HuH-7.5 (cell line): Measurements from ENCODE around the gene EXT2.

ENCODE experiments used
- DNase-seq: peaks from one replicate; pipeline ENCODE4 v3.0.0; 2011; ENCODE audit warnings: low spot score

Gene EXT2

DNA sequence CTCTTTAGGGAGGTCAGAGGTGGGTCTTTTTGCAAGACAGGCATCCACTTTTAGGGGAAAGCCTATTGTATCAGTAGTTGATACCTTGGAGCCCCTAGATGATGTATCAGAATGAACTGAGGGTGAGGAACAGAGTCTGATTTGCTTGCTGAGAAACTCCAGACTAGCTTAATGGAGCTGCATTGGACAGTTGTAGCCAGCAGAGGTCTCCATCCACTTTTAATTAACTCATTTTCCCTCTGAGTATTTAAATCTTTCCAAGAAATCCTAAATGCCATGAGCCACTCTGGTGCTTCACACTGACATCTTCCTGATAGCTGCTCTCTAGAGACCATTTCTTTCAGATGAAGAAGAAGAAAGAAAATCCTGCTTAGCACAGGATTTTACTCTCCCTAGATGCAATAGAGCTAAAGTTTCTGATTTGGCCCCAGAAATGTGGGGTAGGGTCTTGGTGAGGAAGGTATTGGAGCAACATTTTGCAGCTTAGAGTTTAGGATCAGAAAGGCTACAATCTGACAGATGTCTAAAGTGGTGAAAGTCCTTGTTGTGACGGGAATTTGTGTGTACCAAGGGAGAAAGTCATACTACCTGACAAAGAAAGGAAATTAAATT lies 38.0 kb downstream of the EXT2 start:
- DNase-seq, result no peak

- DNase-seq, result no peak
These were observed 39.1 kb downstream of the EXT2 start for GRCh38 chr11:44134625-44135024.

DNA sequence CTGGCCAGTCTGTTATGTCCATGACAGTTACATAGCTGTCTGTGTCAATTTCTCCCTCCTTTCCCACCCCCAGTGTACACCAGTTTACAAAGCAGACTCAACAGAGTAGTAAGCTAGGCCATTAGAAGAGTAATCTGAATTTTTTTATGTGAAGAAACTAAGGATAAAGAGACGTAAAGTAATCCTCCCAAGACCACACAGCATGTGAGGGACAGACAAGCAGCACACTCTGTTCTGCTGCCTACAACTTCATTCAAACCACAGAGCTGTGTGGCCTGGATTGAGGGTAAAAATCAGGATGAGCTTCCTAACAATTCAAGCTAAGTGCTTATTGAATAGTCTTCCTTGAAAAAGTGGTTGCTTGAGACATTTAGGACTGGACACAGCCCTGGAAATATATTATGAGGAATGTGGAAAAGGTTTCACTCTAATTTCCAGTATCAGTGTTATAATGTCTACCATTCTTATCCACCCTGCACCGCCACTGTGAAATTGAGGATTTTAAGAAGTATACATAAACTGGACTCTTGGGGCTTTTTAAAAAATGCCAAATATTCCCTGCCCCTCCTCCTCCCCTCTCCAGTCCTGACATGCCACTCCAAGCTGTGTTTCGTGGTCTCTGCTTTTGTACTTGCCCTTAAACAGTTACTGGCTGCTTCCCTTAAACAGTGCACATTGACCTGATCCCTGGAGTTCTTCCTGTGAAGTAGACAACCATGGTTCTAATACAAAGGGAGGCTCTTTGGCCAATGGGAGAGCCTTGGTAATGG lies 40.9 kb downstream of the EXT2 start:
- no peak for DNase-seq

- DNase-seq, result no peak
These were observed 41.6 kb downstream of the EXT2 start for GRCh38 chr11:44137057-44137456.

DNA sequence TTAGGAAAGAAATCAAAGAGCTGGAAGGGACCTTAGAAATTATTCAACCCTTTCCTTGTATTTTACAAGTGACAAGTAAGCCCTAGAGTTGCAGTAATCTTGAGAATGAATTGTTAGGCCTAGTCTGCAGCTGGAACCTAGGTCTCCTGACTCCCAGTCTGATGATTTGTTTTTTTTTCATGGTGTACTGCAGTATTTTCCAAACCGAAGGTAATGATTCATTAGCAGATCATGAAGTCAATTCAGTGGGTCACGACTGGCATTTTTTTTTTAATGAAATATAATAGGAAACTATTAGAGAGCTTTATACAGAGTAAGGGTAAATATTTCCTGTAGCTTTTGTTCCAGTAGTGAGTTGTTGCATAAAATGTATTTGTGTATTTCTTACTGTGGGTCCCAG lies 42.8 kb downstream of the EXT2 start:
- no peak for DNase-seq

DNA sequence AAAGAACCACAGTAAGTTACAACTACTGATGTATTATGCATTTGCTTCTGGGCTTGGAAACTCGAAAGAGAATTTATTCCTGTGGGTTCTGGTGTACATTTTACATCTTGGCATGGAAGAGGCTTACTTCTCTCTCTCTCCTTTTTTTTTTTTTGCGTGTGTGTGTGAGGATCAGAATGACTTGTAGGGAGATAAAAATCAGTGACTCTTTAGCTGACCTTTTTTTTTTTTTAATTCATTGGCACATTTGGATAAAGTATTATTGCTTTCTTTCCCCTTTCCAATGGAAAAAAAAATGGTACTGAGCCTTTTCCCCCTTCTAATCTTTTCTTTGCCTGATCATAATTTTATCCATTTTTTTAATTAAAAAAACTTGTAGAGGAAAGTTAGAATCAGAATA lies 43.5 kb downstream of the EXT2 start:
- no peak for DNase-seq

DNA sequence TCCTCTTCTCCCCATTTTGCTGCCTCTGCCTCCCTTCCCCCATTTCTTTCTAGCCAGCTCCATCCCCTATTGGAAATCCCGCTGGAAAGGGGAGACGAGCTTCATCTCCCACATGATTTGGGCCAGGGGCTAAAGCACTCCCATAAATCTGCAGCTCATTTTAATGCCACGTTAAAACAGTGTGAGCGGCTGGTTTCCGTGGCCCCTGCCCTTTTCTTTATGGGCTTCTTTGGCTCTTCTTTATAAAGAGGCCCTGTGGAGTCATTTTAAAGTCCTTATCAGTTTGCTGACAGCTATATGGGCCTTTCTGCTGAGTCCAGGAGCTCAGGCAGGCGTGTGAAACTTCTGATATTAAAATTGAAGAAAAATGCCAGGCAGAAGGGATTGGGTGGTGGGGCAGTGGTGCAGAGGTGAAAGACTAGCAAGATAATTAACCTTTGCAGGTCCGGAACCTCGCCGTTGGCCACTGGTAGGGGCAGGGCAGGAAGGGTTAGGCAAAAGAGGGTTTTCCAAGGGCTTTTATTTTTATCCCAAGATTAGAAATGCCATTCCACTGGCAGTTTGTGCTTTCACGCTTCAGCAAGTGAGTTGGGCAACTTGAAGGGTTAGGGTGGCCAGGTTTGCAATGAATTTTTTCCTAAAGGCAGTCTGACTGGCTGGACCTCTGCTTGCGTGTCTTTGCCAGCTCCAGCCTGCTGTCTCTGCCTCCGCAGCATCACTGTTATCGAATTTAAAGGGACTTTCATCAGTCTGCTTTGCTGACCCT lies 44.3 kb downstream of the EXT2 start:
- DNase-seq, result no peak

- DNase-seq, result no peak
These were observed 44.9 kb downstream of the EXT2 start for GRCh38 chr11:44140372-44140771.

GRCh38 chr11:44140805-44141204 lies 45.3 kb downstream of the EXT2 start:
- DNase-seq, result no peak

- DNase-seq, result no peak
These were observed 48.8 kb downstream of the EXT2 start for GRCh38 chr11:44143987-44144909.

DNA sequence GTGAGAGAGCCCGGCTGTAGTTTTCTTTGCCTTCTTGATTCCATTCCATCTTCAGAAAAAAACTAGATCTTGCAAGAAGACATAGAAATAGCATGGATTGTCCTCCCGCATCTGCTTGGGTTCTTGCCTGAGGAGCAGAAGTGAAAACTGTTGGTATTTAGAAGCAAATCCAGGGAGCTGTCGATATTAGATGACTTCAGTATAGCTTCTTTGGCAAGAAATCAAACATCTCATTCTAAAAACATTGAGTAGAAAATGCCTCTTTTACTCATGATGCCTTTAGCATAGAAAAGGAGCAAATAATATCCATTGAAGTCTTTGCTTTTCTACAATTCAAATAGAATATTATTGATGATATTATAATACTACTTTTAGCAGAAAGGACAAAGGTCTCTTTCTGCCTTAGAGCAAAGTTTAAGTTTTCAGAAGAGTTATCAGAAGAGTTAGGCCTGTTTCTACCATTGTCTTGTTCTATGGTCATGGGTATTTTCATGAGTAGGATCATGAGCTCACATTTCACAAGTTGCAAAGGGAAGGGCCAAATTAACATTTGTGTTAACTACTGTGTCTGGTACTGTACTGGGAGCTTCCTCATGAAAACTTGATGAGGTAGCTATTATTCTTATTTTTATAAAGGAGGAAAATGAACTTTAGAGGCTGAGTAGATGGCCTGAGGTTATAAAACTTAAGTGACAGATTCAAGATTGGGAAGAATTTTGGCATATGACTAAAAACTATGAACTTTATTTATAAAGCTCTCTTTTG lies 49.7 kb downstream of the EXT2 start:
- no peak for DNase-seq

GRCh38 chr11:44146931-44147330 lies 51.5 kb downstream of the EXT2 start:
- DNase-seq, result no peak

DNA sequence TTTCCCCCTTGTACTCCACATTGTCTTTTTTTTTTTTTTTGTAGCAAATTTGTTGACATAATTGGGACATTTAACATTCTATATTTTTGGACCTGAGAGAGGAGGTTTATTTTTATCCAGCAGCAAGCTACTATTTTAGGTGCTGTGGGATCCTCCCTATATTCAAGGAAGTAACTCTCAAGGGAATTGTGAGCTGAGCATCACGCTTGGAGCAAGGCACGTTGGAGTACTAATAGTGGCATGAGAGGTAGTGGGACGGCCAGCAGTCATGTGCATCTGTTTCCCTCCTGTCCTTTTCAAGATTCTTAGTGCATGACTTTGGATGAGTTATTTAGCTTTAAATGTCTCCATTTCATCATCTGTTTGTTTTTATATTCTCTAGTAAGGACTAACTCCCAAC lies 52.3 kb downstream of the EXT2 start:
- no peak for DNase-seq

DNA sequence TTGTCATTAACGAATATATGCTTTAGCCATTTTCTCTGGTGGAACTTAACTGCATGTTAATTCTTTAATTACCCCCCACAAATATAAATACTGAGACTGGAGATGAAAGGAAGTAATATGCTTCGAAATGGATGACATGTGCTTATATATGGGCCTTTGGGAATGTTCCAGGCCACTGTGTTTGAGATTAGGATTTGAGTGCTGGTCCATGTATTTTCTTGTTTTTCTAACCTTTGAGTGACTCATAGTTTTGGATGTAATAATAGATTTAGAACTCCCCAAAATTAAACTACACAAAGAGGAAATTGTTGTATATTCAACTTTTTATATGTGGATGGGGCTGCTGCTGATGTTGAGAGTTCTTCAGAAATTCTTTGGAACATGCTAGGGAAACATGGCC lies 54.2 kb downstream of the EXT2 start:
- DNase-seq, result no peak

DNA sequence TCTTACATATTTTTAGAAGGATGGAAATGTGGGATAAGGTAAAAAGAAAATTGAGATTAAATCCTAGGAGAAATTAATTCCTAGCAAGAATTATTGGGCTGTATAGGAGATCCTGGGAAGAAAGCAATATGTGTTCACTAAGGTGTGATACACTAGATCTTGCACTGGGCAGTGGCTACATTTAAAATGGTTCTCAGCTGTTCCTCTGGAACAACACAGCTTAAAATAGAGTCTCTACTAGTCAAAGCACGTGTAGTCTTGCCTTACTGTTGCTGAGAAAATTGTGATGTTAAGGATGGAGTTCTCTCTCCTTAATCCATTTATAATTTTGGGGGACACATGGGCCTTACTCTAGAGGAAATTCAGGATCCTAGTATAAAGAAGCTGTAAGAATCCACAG lies 54.9 kb downstream of the EXT2 start:
- no peak for DNase-seq

DNA sequence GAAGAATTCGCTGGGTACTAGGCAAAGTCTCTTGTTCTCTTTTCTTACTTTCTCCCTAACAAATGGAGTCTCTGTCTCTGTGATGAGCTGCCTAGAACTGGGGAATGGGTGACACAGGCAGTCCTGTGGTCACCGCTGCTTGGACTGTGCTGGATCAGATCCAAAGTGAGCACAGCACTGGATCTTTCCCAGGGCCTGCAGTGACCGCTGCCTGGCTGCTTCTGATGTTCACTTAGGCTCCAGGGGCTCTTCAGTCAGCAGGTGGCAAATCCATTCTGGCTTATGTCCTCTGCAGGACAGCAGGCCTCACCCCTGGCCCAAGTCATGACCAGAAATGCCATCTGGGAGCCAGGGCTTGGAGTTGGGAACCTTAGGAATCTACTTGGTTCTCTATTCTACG lies 61.5 kb downstream of the EXT2 start:
- no peak for DNase-seq

DNA sequence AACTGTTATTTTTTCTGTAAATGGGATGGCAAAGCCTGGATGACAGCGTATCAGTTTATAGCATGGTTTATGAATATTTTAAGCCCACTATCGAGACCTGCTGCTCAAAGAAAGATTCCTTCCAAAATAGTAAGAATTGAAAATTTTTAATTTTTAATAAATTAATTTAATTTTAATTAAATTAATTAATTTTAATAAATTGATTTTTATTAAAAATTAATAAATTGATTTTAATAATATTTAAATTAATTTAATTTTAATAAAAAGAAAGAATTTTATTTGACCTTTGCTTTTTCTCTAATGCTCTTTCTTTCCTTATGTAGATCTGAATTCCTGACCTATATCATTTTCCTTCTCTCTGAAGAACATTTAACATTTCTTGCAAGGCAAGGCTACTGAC lies 62.9 kb downstream of the EXT2 start:
- DNase-seq, result no peak

DNA sequence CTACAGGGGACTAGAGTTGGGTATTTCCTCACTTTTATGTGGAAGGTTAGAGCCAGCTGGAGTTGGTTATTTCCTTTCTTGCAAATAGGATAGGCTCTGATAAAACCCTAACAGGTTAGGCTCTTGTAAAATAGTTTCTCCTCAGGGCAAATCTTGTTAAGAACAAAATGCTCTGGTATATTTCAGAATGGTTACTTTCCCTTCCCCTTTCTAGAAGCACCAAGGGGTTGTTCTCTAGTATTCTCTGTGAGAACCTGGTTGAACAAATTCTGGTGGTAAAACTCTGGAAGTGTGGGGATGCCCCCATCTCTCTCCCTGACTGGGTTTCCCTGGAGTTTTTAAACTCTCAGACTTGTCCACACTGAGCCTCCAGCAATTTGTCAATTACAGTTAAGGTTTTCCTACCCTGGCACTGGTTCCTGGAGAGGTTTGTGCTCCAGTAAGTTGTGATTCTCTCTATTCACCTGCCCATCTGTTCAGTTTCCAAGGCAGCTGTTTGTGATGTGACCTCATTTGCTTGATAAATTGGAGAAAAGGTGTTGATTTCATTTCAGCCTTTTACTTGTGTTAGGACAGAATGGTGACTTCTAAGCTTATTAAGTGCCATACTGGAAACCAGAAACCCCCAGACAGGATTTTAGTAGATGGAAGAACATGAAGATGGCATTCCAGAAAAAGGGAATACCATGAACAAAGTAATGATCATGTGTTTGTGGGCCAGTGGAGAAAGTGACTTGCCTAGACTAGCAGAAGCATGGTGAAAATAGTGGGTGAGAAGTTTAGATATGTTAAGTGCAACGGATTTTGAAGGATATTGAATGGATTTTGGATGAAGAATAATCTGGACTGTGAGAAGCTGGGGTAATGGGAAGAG lies 64.6 kb downstream of the EXT2 start:
- no peak for DNase-seq

DNA sequence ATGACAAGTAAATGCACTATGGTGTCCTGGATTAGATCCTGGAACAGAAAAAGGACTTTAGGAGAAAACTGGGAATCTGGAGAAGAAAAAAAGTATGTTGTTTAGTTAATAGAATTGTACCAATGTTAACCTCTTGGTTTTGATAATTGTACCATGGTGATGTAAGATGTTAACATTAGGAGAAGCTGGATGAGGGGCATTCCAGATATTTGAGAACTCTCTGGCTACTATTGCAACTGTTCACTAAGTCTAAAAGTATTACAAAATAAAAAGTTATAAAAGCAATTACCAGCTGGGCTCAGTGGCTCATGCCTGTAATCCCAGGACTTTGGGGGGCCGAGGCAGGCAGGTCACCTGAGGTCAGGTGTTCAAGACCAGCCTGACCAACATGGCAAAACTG lies 66.5 kb downstream of the EXT2 start:
- no peak for DNase-seq

DNA sequence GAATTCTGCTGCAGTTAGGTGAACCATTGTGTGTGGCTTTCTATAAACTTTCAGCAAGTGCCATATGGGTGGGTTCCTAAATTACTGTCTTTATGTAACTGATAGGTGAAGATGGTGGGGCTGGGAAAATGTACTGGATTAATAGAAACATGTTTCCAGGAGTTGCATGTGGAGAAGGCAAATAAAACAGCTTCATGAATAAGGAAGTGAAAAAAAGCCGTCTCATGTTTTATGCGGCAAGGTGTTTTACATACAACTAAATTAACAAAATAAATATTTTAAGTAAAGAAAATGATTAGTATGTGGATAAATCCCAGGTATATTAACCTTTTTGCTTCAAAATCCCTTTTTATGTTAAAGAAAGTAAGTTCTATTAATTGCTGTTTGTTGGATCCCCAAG lies 67.2 kb downstream of the EXT2 start:
- no peak for DNase-seq
